ENCODE results near the gene GPRC5A. TPM values are rescaled to one million over a fixed set of nuclear protein-coding genes. Genes with fewer than 3 reads are reported as not detected.

The GPRC5A gene
- total RNA-seq, 2 experiments from 2014 or later = 0.14 to 0.35 TPM

Other genes with a start within 250 kb of the GPRC5A start
- gene GPR19, start 195.4 kb upstream of the GPRC5A start, total RNA-seq = 10 to 100 TPM; 19.4 to 19.8 TPM
- gene CDKN1B, start 174.2 kb upstream of the GPRC5A start, total RNA-seq = 10 to 100 TPM; 34.2 to 37.0 TPM
- gene APOLD1, start 105.9 kb upstream of the GPRC5A start, total RNA-seq = 1 to 10 TPM; 3.5 to 7.0 TPM
- 10 to 100 TPM; 91.3 to 91.9 TPM for gene DDX47, start 78.2 kb upstream of the GPRC5A start, total RNA-seq
- gene GPRC5D, start 60.6 kb downstream of the GPRC5A start, total RNA-seq = not detected
- gene HEBP1, start 108.7 kb downstream of the GPRC5A start, total RNA-seq = 10 to 100 TPM; 23.5 to 28.6 TPM
- 10 to 100 TPM; 11.1 to 12.2 TPM for gene FAM234B, start 152.8 kb downstream of the GPRC5A start, total RNA-seq
- not detected for gene GSG1, start 212.1 kb downstream of the GPRC5A start, total RNA-seq